Cardiac fibroblast (primary cell): Measurements from ENCODE around the gene PPP1R9A.

Experiments
- DNase-seq, 2 donors: peaks; one replicate each; pipeline versions ENCODE4 v3.0.0 to v3.0.0-alpha.2; 2010; ENCODE audit warnings: low read depth in 2 of 2
- H3K4me3 ChIP-seq, 2 donors: replicated peaks in 1 of 2; 1 replicate in 1 of 2; 2 replicates in 1 of 2; pipeline ENCODE4 v1.5.1; 2011; ENCODE audit warnings: low read depth in 2 of 2, low read length in 2 of 2, mild to moderate bottlenecking in 2 of 2, moderate library complexity in 1 of 2
- CTCF ChIP-seq: IDR thresholded peaks from one replicate; pipeline ENCODE4 v1.5.1; 2011; ENCODE audit warnings: low read depth, mild to moderate bottlenecking, low read length, inconsistent platforms

PPP1R9A gene

GRCh38 chr7:95155965-95156364 lies 248.6 kb downstream of the PPP1R9A start:
- no peak overlapping the region for H3K4me3 ChIP-seq
- DNase-seq, result no peak
- TF ChIP-seq CTCF, result no peak

- TF ChIP-seq CTCF, result no peak
- no peak overlapping the region for H3K4me3 ChIP-seq
- no peak for DNase-seq
Observed at GRCh38 chr7:95157381-95157780, 250.0 kb downstream of the PPP1R9A start.

DNA sequence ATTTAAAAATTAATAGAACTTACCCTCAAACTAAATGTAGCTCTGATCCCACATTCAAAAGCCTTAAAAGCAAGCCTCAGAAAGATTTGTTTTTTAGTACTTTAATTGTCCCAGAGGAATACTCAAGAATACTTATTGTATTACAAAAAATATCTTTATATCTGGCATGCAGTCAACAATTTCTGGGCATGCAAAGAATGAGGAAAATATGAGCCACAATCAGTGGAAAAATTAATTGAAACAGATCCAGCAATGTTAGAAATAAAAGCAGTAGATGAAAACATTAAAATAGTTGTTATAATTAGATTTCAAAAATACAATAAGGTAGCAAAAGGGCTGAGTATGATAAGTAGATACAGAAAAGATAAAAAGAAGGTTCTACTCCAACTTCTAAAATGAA lies 262.3 kb downstream of the PPP1R9A start:
- DNase-seq, result peak; percentile 31 to 52
- H3K4me3 ChIP-seq, result no peak overlapping the region
- TF ChIP-seq CTCF, result no peak

DNA sequence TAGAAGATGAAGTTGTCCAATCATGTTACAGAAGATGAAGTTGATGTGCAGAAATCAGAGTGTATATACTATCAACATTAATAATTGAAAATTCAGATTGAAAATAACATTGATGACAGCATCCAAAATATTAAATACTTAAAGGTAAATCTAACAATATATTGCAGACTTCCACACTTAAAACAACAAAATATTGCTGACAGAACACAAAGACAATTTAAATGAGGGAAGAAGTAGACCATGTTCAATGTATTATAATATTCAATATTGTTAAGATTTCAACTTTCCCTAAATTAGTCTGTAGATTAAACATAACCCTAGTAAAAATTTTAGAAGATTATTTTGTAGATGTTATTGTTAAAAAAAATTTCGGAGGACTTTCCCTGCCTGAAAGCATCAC lies 265.0 kb downstream of the PPP1R9A start:
- no peak overlapping the region for H3K4me3 ChIP-seq
- no peak for TF ChIP-seq CTCF
- DNase-seq, result no peak

GRCh38 chr7:95190515-95190914 lies 283.1 kb downstream of the PPP1R9A start:
- no peak overlapping the region for H3K4me3 ChIP-seq
- peak in 1 of 2 donors; percentile 13 for DNase-seq
- TF ChIP-seq CTCF, result peak; percentile 2

GRCh38 chr7:95191795-95192194 lies 284.4 kb downstream of the PPP1R9A start:
- no peak for DNase-seq
- TF ChIP-seq CTCF, result no peak
- H3K4me3 ChIP-seq, result no peak overlapping the region

DNA sequence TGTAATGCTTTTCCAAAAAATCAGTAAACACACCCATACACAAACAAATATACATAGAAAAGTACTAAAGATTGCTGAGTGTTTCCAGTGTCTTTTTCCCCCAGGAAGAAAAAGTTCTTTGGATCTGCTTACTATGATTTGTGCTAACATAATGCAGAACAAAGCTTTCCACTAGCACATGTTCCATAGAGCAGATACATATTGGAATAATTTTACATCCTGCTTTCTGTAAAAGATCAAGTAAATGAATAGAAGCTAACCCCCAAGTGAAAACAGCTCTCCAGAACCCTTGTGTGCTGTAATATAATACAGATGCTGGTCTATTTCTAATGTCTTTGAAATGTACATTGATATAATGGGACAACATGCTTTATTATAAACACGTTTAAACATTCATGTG lies 291.5 kb downstream of the PPP1R9A start:
- no peak for DNase-seq
- no peak for TF ChIP-seq CTCF
- no peak overlapping the region for H3K4me3 ChIP-seq
